SK-N-MC (cell line): ENCODE measurements around the gene RGS19.

ENCODE experiments used
- EZH2 ChIP-seq: fragments of 200-600 bp; sonication (generic); IDR thresholded peaks from one replicate; pipeline ENCODE4 v1.6.1; 2017; ENCODE audit warnings: antibody characterized with exemption
- POLR2AphosphoS5 ChIP-seq: IDR thresholded peaks from 2 replicates; pipeline ENCODE4 v1.6.1; 2012; ENCODE audit warnings: mild to moderate bottlenecking, low read depth, low read length, borderline replicate concordance

DNA sequence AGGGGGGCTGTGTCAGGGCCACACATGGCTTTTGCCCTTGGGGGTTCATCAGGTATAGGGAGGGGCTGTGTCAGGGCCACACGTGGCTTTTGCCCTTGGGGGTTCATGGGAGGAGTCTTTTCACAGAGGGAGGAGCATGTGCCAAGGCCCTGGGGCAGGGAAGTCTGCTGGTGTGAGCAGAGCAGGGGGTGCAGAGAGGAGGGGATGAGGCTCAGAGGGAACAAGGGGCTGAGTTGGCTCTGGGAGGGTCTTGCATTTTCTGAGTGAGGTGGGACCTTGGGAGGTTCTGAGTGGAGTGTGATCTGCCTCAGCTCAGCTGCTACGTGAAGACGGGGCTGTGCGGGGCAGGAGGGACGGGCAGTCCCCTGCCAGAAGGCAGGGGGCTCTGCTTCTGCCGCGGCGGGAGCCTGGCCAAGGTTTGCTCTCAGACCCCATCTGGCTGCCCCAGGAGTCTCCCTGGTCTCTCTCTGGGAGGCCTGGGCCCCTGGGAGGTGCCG, 23.9 kb downstream of the RGS19 start:
- TF ChIP-seq POLR2AphosphoS5, result no peak
- no peak for TF ChIP-seq EZH2
